Vagina (tissue), 2 donors: ENCODE results near the gene CA5A.

Experiments
- CTCF ChIP-seq, 3 experiments: fragments of 450-650 bp in 2 of 3; fragments of 200-600 bp in 1 of 3; sonication (generic) in 1 of 3; IDR thresholded peaks; one replicate each; pipeline ENCODE4 v1.5.1; 2017 to 2019; ENCODE audit warnings: antibody characterized with exemption in 3 of 3, mild to moderate bottlenecking in 2 of 3, moderate library complexity in 2 of 3
- POLR2A ChIP-seq, 2 donors: fragments of 450-650 bp; IDR thresholded peaks; one replicate each; pipeline ENCODE4 v1.6.1; 2017; ENCODE audit warnings: antibody characterized with exemption in 2 of 2, mild to moderate bottlenecking in 2 of 2, moderate library complexity in 2 of 2
- POLR2AphosphoS5 ChIP-seq, 2 donors: sonication (generic); formaldehyde crosslinking; IDR thresholded peaks; one replicate each; pipeline ENCODE4 v1.9.0; 2017; ENCODE audit warnings: antibody characterized with exemption in 2 of 2, mild to moderate bottlenecking in 2 of 2, low read depth in 1 of 2; ENCODE audit not compliant: insufficient read depth in 1 of 2

- TF ChIP-seq CTCF (IDR thresholded peaks at IDR 0.05) (no peak), POLR2A (IDR thresholded peaks at IDR 0.05) (no peak), POLR2AphosphoS5 (IDR thresholded peaks at IDR 0.05; ENCODE audit: insufficient read depth in 1 of 2, low read depth in 1 of 2) (no peak)
These were observed 6.3 kb downstream of the CA5A start for GRCh38 chr16:87929986-87930385.
